Liver (tissue), 3 donors: ENCODE results near the gene EFCAB12.

Experiments used
- GABPA ChIP-seq, 2 donors: IDR thresholded peaks in 1 of 2; conservative IDR thresholded peaks in 1 of 2; 2 replicates each; pipeline ENCODE4 v1.6.1; 2016; ENCODE audit warnings: antibody characterized with exemption in 2 of 2, mild to moderate bottlenecking in 1 of 2, moderate library complexity in 1 of 2
- RAD21 ChIP-seq, 2 donors: IDR thresholded peaks; 2 replicates each; pipeline ENCODE4 v1.6.1; 2016; ENCODE audit warnings: antibody characterized with exemption in 2 of 2, mild to moderate bottlenecking in 2 of 2
- RXRA ChIP-seq, 2 donors: IDR thresholded peaks; 2 replicates each; pipeline ENCODE4 v1.6.1; 2017 to 2018; ENCODE audit warnings: antibody characterized with exemption in 2 of 2, mild to moderate bottlenecking in 1 of 2
- YY1 ChIP-seq: IDR thresholded peaks from 2 replicates; pipeline ENCODE4 v1.6.1; 2016; ENCODE audit warnings: antibody characterized with exemption, mild to moderate bottlenecking
- TF ChIP-seq, protein P1 (sequence below): fragments of 150-350 bp; IDR thresholded peaks from 2 replicates; pipeline ENCODE4 v1.5.1; 2017; ENCODE audit warnings: improper control_type of control experiment, low read depth, low read length; ENCODE audit not compliant: missing input control
- donor health status: healthy.
- donor health status: healthy.

DNA sequence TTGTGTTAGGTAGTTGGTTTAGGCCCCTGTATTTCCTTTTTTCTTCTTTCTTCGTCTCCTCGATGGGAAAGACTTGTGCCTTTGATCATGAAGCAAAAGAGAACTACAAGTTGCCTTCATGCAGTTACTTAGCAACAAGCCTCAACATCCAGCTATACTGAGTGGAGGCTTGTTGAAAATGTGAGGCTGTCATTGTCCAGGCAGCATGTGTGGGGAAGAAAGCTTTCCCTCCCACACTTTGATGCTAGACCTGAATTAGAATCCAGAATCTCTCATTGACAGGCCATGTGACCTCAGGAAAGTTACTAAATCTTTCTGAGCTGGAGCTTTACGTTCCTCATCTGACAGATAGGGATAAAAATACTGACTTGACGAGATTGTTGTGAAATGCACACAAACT is 35.3 kb upstream of the EFCAB12 start:
- TF ChIP-seq, protein P1, sequence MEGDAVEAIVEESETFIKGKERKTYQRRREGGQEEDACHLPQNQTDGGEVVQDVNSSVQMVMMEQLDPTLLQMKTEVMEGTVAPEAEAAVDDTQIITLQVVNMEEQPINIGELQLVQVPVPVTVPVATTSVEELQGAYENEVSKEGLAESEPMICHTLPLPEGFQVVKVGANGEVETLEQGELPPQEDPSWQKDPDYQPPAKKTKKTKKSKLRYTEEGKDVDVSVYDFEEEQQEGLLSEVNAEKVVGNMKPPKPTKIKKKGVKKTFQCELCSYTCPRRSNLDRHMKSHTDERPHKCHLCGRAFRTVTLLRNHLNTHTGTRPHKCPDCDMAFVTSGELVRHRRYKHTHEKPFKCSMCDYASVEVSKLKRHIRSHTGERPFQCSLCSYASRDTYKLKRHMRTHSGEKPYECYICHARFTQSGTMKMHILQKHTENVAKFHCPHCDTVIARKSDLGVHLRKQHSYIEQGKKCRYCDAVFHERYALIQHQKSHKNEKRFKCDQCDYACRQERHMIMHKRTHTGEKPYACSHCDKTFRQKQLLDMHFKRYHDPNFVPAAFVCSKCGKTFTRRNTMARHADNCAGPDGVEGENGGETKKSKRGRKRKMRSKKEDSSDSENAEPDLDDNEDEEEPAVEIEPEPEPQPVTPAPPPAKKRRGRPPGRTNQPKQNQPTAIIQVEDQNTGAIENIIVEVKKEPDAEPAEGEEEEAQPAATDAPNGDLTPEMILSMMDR: no peak
- no peak for TF ChIP-seq GABPA (IDR thresholded peaks at IDR 0.05 in 1 of 2, conservative IDR thresholded peaks at IDR 0.05 in 1 of 2)
- no peak for TF ChIP-seq RXRA (IDR thresholded peaks at IDR 0.05)
- no peak for TF ChIP-seq RAD21 (IDR thresholded peaks at IDR 0.05)
- no peak for TF ChIP-seq YY1
